NCI-H128 (cell line): ENCODE measurements around the gene TIPIN.
A peak's percentile ranks its signal among the peaks of the same experiment; 100 is the strongest.
"Not testable (repeated sequence)": the region's sequence is repeated elsewhere in the genome, so short reads cannot be mapped to it uniquely, and the experiment has no call there.

Source experiments
- DNase-seq: peaks from one replicate; lab custom pipeline; 2025; ENCODE audit not compliant: unreplicated experiment; lab: John Stamatoyannopoulos, UW

TIPIN gene

GRCh38 chr15:66356359-66357236 lies at the start of gene TIPIN:
Gene TIPIN (minus strand): TSS chr15:66356685. CDS start chr15:66352947, 3,738 bp downstream.
- DNase-seq: peak; percentile 90

GRCh38 chr15:66405615-66406014 lies 49.1 kb upstream of the TIPIN start:
- DNase-seq: no peak

- DNase-seq: no peak
Observed at GRCh38 chr15:66405007-66405406, 48.5 kb upstream of the TIPIN start.

GRCh38 chr15:66404532-66404931 lies 48.0 kb upstream of the TIPIN start:
- DNase-seq: no peak

GRCh38 chr15:66404122-66404521 lies 47.6 kb upstream of the TIPIN start:
- no peak for DNase-seq

GRCh38 chr15:66403323-66403722 lies 46.8 kb upstream of the TIPIN start:
- no peak for DNase-seq

GRCh38 chr15:66402761-66403284 lies 46.3 kb upstream of the TIPIN start:
- DNase-seq: no peak

- no peak for DNase-seq
Observed at GRCh38 chr15:66401130-66402021, 44.9 kb upstream of the TIPIN start.

GRCh38 chr15:66400351-66400774 lies 43.9 kb upstream of the TIPIN start:
- no peak for DNase-seq

GRCh38 chr15:66399276-66399675 lies 42.8 kb upstream of the TIPIN start:
- no peak for DNase-seq

GRCh38 chr15:66394915-66395314 lies 38.4 kb upstream of the TIPIN start:
- DNase-seq: no peak

GRCh38 chr15:66394472-66394871 lies 38.0 kb upstream of the TIPIN start:
- no peak for DNase-seq

- not testable (repeated sequence) for DNase-seq
Observed at GRCh38 chr15:66393037-66393436, 36.6 kb upstream of the TIPIN start.

GRCh38 chr15:66390678-66391077 lies 34.2 kb upstream of the TIPIN start:
- DNase-seq: no peak

- no peak for DNase-seq
Observed at GRCh38 chr15:66389859-66390381, 33.4 kb upstream of the TIPIN start.

GRCh38 chr15:66389098-66389858 lies 32.8 kb upstream of the TIPIN start:
- DNase-seq: no peak

GRCh38 chr15:66388576-66388975 lies 32.1 kb upstream of the TIPIN start:
- no peak for DNase-seq

GRCh38 chr15:66388043-66388363 lies 31.5 kb upstream of the TIPIN start:
- DNase-seq: no peak

- no peak for DNase-seq
Observed at GRCh38 chr15:66387163-66388042, 30.9 kb upstream of the TIPIN start.
